Smooth muscle cell (in vitro differentiated cells): Measurements from ENCODE around the gene GNAZ. TPM values are rescaled to one million over a fixed set of nuclear protein-coding genes. Genes with fewer than 3 reads are reported as not detected.

ENCODE experiments used
- DNase-seq: peaks from one replicate; lab custom pipeline; 2025; ENCODE audit not compliant: unreplicated experiment; lab: John Stamatoyannopoulos, UW
- H2AFZ ChIP-seq: fragments of 200-600 bp; sonication (generic); 2 replicates; pipeline ENCODE4 v1.6.0; 2016; ENCODE audit warnings: antibody characterized with exemption, low read depth, mild to moderate bottlenecking
- H3F3A ChIP-seq: fragments of 200-600 bp; sonication (generic); 2 replicates; pipeline ENCODE4 v1.6.0; 2017; ENCODE audit warnings: antibody characterized with exemption, low read depth
- H3K27ac ChIP-seq: fragments of 200-600 bp; sonication (generic); 2 replicates; pipeline ENCODE4 v1.5.1; 2016; ENCODE audit warnings: low read depth, mild to moderate bottlenecking
- H3K27me3 ChIP-seq: fragments of 200-600 bp; sonication (generic); 2 replicates; pipeline ENCODE4 v1.6.1; 2016; ENCODE audit warnings: low read depth, mild to moderate bottlenecking
- H3K36me3 ChIP-seq: fragments of 200-600 bp; sonication (generic); 2 replicates; pipeline ENCODE4 v1.5.1; 2016; ENCODE audit warnings: low read depth
- H3K4me1 ChIP-seq: fragments of 200-600 bp; sonication (generic); 2 replicates; pipeline ENCODE4 v1.5.1; 2016; ENCODE audit warnings: low read depth
- H3K4me2 ChIP-seq: fragments of 200-600 bp; sonication (generic); 2 replicates; pipeline ENCODE4 v1.6.0; 2016; ENCODE audit warnings: mild to moderate bottlenecking
- H3K4me3 ChIP-seq: fragments of 200-600 bp; sonication (generic); 2 replicates; pipeline ENCODE4 v1.5.1; 2016; ENCODE audit warnings: mild to moderate bottlenecking
- H3K79me2 ChIP-seq: fragments of 200-600 bp; sonication (generic); 2 replicates; pipeline ENCODE4 v1.6.0; 2016; ENCODE audit warnings: low read depth, mild to moderate bottlenecking
- H3K9ac ChIP-seq: fragments of 200-600 bp; sonication (generic); 2 replicates; pipeline ENCODE4 v1.6.0; 2016; ENCODE audit warnings: low read depth
- H3K9me3 ChIP-seq: fragments of 200-600 bp; sonication (generic); replicated peaks from 2 replicates; pipeline ENCODE4 v1.5.1; 2016; ENCODE audit warnings: low read depth
- H4K20me1 ChIP-seq: fragments of 200-600 bp; sonication (generic); 2 replicates; pipeline ENCODE4 v1.6.0; 2016; ENCODE audit warnings: low read depth
- CTCF ChIP-seq: fragments of 200-600 bp; sonication (generic); IDR thresholded peaks from 2 replicates; pipeline ENCODE4 v1.5.1; 2017; ENCODE audit warnings: borderline replicate concordance, mild to moderate bottlenecking, antibody characterized with exemption; ENCODE audit not compliant: insufficient read depth, poor library complexity, severe bottlenecking
- WGBS: methylation state at CpG from one replicate; pipeline ENCODE4 v1.1.7; 2016; ENCODE audit warnings: low lambda C conversion rate; 5-methylcytosine and 5-hydroxymethylcytosine counted together
- polyA plus RNA-seq: library from polyadenylated mRNA; unstranded; fragments of >200 nt; fragmentation: Nextera tagmentation; extraction: Ambion mirVana; gene quantifications from 2 replicates; pipeline ENCODE4 v1.2.1, GENCODE V29; 2016
- total RNA-seq: library from RNA; depleted of rRNA; stranded (reverse); fragments of >200 nt; gene quantifications from 2 replicates; pipeline ENCODE4 v1.2.3, GENCODE V29; 2014

The GNAZ gene
- total and polyA plus RNA-seq, 2 experiments from 2014 or later, result 0.50 to 1.2 TPM

GRCh38 chr22:23126165-23127054, 56.1 kb downstream of the GNAZ start:
- Histone ChIP-seq H3K27me3 (peaks cover 8% of the 10 kb centered on the region), H3F3A (no peaks in the 10 kb centered on the region), H3K27ac (no peak overlapping the region), H3K36me3 (no peaks in the 10 kb centered on the region), H3K9ac (no peak overlapping the region), H2AFZ (no peak overlapping the region), H3K4me2 (no peak overlapping the region), H3K79me2 (no peaks in the 10 kb centered on the region), H3K9me3 (no peaks in the 10 kb centered on the region), H3K4me3 (no peak overlapping the region), H4K20me1 (no peaks in the 10 kb centered on the region), H3K4me1 (no peaks in the 10 kb centered on the region)
- no peak for TF ChIP-seq CTCF
- 87% methylated on average over 14 of the region's 14 CpGs for WGBS
- DNase-seq, result no peak

GRCh38 chr22:23127055-23127756, 56.9 kb downstream of the GNAZ start:
- Histone ChIP-seq H3K4me3 (no peak overlapping the region), H3K27me3 (peaks cover 8% of the 10 kb centered on the region), H2AFZ (no peak overlapping the region), H3K79me2 (no peaks in the 10 kb centered on the region), H3K4me1 (no peaks in the 10 kb centered on the region), H3K4me2 (no peak overlapping the region), H3F3A (no peaks in the 10 kb centered on the region), H3K9me3 (no peaks in the 10 kb centered on the region), H3K36me3 (no peaks in the 10 kb centered on the region), H3K27ac (no peak overlapping the region), H3K9ac (no peak overlapping the region), H4K20me1 (no peaks in the 10 kb centered on the region)
- DNase-seq, result no peak
- WGBS, result 91% methylated on average over 7 of the region's 7 CpGs
- no peak for TF ChIP-seq CTCF

GRCh38 chr22:23127788-23128187, 57.5 kb downstream of the GNAZ start:
- H3K4me1 ChIP-seq, result no peaks in the 10 kb centered on the region
- H3K4me3 ChIP-seq, result no peak overlapping the region
- no peak for TF ChIP-seq CTCF
- no peak overlapping the region for H3K27ac ChIP-seq
- no peaks in the 10 kb centered on the region for H3K79me2 ChIP-seq
- no peak overlapping the region for H3K4me2 ChIP-seq
- WGBS, result 83% methylated on average over 9 of the region's 9 CpGs
- no peaks in the 10 kb centered on the region for H3F3A ChIP-seq
- DNase-seq, result no peak
- no peaks in the 10 kb centered on the region for H3K9me3 ChIP-seq
- peaks cover 8% of the 10 kb centered on the region for H3K27me3 ChIP-seq
- H2AFZ ChIP-seq, result no peak overlapping the region
- H3K9ac ChIP-seq, result no peak overlapping the region
- H4K20me1 ChIP-seq, result no peaks in the 10 kb centered on the region
- H3K36me3 ChIP-seq, result no peaks in the 10 kb centered on the region
